Activated CD4-positive, alpha-beta T cell treated with anti-CD3 and anti-CD28 coated beads for 36 hours (primary cell): ENCODE data around the gene KRTAP4-5. TPM values are rescaled to one million over a fixed set of nuclear protein-coding genes. Genes with fewer than 3 reads are reported as not detected.
"Not testable (repeated sequence)": the region's sequence is repeated elsewhere in the genome, so short reads cannot be mapped to it uniquely, and the experiment has no call there.

Source experiments
- ATAC-seq: fragments of 200-7000 bp; cut with Tn5 transposase; one replicate; pipeline ENCODE4 v1.10.0; 2021; ENCODE audit warnings: mild to moderate bottlenecking, moderate library complexity
- CTCF ChIA-PET: fragments of 350-600 bp; sonication (Branson Sonifier 250); formaldehyde crosslinking; loops from one replicate; lab custom pipeline; 2021; ENCODE audit warnings: antibody characterized with exemption; lab: Charles Lee
- POLR2A ChIA-PET: fragments of 350-600 bp; sonication (Branson Sonifier 250); formaldehyde crosslinking; loops from one replicate; lab custom pipeline; 2021; ENCODE audit warnings: antibody characterized with exemption, inconsistent platforms; lab: Charles Lee
- DNase-seq: peaks from one replicate; pipeline ENCODE4 v3.0.0-alpha.2; 2020
- H3K27ac Mint-ChIP-seq: one replicate; pipeline ENCODE4 v1.8.0; 2021; ENCODE audit warnings: mixed read lengths
- H3K27me3 Mint-ChIP-seq: one replicate; pipeline ENCODE4 v1.8.0; 2021; ENCODE audit warnings: mixed read lengths
- H3K36me3 Mint-ChIP-seq: one replicate; pipeline ENCODE4 v1.8.0; 2021; ENCODE audit warnings: low read depth, mixed read lengths
- H3K4me1 Mint-ChIP-seq: one replicate; pipeline ENCODE4 v1.8.0; 2021; ENCODE audit warnings: mixed read lengths
- H3K4me3 Mint-ChIP-seq: one replicate; pipeline ENCODE4 v1.8.0; 2021; ENCODE audit warnings: mild to moderate bottlenecking, moderate library complexity, mixed read lengths
- H3K9me3 Mint-ChIP-seq: one replicate; pipeline ENCODE4 v1.8.0; 2021; ENCODE audit warnings: low read depth, mixed read lengths
- intact Hi-C, 2 experiments: fragments of 100-400 bp; cut with DNase I in 1 of 2; cut with micrococcal nuclease in 1 of 2; formaldehyde crosslinking; loops; one replicate each; pipeline versions ENCODE4 v1.14.2 to v1.15.1; 2022 to 2024; cut with DNase I, micrococcal nuclease
- total RNA-seq, 2 experiments: library from RNA; stranded (reverse); gene quantifications; one replicate each; pipeline ENCODE4 v1.2.3, GENCODE V29; 2021

Gene KRTAP4-5
- total RNA-seq: not detected

DNA sequence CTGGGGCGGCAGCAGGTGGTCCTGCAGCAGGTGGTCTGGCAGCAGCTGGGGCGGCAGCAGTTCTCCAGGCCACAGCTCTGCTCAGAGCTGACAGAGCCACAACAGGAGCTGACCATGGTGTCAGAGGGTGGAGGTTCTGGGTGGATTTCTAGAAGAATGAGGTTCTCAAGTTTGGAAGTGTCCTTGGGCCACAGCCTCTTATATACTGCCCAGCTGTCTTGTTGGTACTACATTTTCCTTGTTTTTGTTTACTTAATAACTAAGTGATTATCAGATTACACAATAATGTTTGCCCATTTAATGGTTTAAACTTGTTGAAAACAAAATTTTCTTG lies at the start of gene KRTAP4-5:
KRTAP4-5 (minus strand) TSS at position 174 of the 334 bp plus-strand sequence; CDS start at position 116, 58 bp downstream.
- CTCF ChIA-PET: interaction anchor here (0.7 kb wide), 1 partner anchor 134 kb away, joined by 3 read pairs; no protein-coding TSS in a partner anchor
- Mint-ChIP-seq H3K27me3 (peaks cover 3% of the 10 kb centered on the region), H3K27ac (no peak within 1 kb of the TSS), H3K9me3 (no peaks in the 10 kb centered on the region), H3K4me1 (no peaks in the 10 kb centered on the region), H3K36me3 (no peaks in the 10 kb centered on the region), H3K4me3 (no peak within 1 kb of the TSS)
- intact Hi-C loops: no loop called here
- no peak for ATAC-seq
- no peak for DNase-seq
- POLR2A ChIA-PET: no interaction called here

DNA sequence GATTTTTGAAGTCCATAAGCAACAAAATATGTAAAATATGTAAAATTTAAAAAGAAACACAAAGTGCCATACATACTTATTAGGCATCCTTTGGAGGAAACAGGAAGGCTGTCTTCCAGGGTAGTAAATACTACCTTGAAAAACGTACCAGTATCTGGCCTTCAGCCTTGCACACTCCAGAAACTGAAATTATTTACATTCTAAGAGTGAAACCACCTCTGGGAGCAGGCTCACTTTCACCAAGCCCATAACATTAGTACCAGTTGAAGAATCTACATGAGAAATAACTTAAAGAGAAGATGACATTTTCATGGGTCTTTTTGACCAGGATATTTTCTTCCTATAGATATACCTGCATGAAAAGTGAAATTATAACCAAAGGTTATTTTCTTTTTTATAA lies 46.4 kb upstream of the KRTAP4-5 start:
- intact Hi-C loops: no loop called here
- H3K4me3 Mint-ChIP-seq: no peak overlapping the region
- no peak for ATAC-seq
- no peaks in the 10 kb centered on the region for H3K4me1 Mint-ChIP-seq
- POLR2A ChIA-PET: no interaction called here
- no peak for DNase-seq
- H3K27me3 Mint-ChIP-seq: no peaks in the 10 kb centered on the region
- H3K27ac Mint-ChIP-seq: no peak overlapping the region
- H3K9me3 Mint-ChIP-seq: peaks cover 8% of the 10 kb centered on the region
- CTCF ChIA-PET: interaction anchor here (1.5 kb wide), 1 partner anchor 14 kb away, joined by 3 read pairs; no protein-coding TSS in a partner anchor
- peaks cover 3% of the 10 kb centered on the region for H3K36me3 Mint-ChIP-seq

DNA sequence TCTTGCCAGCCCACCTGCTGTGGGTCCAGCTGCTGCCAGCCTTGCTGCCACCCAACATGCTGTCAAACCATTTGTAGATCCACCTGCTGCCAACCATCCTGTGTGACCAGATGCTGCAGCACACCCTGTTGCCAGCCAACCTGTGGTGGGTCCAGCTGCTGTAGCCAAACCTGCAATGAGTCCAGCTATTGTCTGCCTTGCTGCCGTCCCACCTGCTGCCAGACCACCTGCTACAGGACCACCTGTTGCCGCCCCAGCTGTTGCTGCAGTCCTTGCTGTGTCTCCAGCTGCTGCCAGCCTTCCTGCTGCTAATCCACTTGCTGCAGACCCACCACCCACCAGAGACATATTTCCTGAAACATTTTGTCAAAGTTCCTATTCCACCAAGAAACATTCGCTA lies 40.7 kb upstream of the KRTAP4-5 start:
- ChIA-PET POLR2A (no interaction called here), CTCF (no interaction called here)
- peaks cover 3% of the 10 kb centered on the region for H3K36me3 Mint-ChIP-seq
- no peak overlapping the region for H3K27ac Mint-ChIP-seq
- peaks cover 3% of the 10 kb centered on the region for H3K9me3 Mint-ChIP-seq
- no peak for ATAC-seq
- peaks cover 4% of the 10 kb centered on the region for H3K27me3 Mint-ChIP-seq
- H3K4me1 Mint-ChIP-seq: no peaks in the 10 kb centered on the region
- H3K4me3 Mint-ChIP-seq: no peak overlapping the region
- intact Hi-C loops: no loop called here
- no peak for DNase-seq

DNA sequence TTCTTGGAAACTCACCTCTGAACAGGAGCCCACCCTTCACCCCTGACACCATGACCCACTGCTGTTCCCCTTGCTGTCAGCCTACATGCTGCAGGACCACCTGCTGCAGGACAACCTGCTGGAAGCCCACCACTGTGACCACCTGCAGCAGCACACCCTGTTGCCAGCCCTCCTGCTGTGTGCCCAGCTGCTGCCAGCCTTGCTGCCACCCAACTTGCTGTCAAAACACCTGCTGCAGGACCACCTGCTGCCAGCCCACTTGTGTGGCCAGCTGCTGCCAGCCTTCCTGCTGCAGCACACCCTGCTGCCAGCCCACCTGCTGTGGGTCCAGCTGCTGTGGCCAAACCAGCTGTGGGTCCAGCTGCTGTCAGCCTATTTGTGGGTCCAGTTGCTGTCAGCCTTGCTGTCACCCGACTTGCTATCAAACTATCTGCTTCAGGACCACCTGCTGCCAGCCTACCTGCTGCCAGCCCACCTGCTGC lies 40.3 kb upstream of the KRTAP4-5 start, which contains the start of gene KRTAP9-1:
KRTAP9-1 (plus strand) TSS at position 51 of the 482 bp plus-strand sequence; CDS start at position 51, 0 bp downstream.
- H3K4me1 Mint-ChIP-seq, intact Hi-C loops, H3K9me3 Mint-ChIP-seq, H3K4me3 Mint-ChIP-seq, ATAC-seq, H3K36me3 Mint-ChIP-seq, CTCF ChIA-PET, H3K27ac Mint-ChIP-seq, DNase-seq, H3K27me3 Mint-ChIP-seq, POLR2A ChIA-PET: not testable (repeated sequence)

DNA sequence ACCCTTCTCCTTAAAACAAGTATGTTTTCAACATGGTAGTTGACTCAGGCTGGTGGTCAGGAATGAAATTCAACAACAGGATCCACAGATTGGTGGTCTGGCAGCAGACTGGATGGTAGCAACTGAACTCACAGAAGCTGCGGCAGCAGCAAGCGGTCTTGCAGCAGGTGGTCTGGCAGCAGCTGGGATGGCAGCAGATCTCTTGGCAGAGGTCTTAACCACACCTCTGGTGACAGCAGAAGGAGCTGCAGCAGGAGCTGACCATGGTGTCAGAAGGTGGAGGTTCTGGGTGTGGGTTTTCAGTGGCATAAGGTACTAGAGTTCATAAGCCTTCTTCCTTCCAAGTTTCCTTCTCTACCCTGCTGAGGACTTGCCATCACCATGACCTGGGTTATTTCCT lies 37.2 kb upstream of the KRTAP4-5 start:
- Mint-ChIP-seq H3K4me1 (no peaks in the 10 kb centered on the region), H3K27me3 (peaks cover 4% of the 10 kb centered on the region), H3K27ac (no peak overlapping the region), H3K9me3 (no peaks in the 10 kb centered on the region), H3K36me3 (no peaks in the 10 kb centered on the region), H3K4me3 (no peak overlapping the region)
- intact Hi-C loops: no loop called here
- ChIA-PET POLR2A (no interaction called here), CTCF (interaction anchor here (0.7 to 1.7 kb wide), 2 partner anchors 8 to 14 kb away, joined by 3 to 4 read pairs; no protein-coding TSS in a partner anchor)
- no peak for DNase-seq
- ATAC-seq: no peak

DNA sequence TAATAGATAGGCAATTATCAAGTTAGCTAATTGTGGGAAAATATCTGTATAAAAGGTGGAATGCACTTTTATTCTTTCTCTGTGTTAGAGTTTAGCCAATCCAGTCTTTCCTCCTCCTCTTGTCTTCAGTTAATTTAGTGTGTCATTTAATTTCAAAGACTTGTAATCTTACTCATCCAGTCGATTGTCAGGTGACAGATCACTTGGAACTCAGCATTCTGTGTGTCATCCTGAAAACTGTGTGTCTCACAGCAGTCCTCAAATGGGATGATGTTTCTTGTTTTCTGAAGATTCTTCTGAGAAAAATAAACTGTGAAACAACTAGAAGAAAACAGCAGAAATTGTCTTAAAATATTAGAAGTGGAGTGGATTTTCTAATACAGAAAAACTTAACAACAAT lies 35.4 kb upstream of the KRTAP4-5 start:
- H3K9me3 Mint-ChIP-seq: no peaks in the 10 kb centered on the region
- no peak overlapping the region for H3K27ac Mint-ChIP-seq
- no peak overlapping the region for H3K4me3 Mint-ChIP-seq
- ATAC-seq: no peak
- H3K4me1 Mint-ChIP-seq: no peaks in the 10 kb centered on the region
- ChIA-PET CTCF (interaction anchor here (0.8 kb wide), 1 partner anchor 420 kb away, joined by 3 read pairs; no protein-coding TSS in a partner anchor), POLR2A (no interaction called here)
- no peaks in the 10 kb centered on the region for H3K36me3 Mint-ChIP-seq
- intact Hi-C loops: no loop called here
- no peak for DNase-seq
- H3K27me3 Mint-ChIP-seq: peaks cover 4% of the 10 kb centered on the region

DNA sequence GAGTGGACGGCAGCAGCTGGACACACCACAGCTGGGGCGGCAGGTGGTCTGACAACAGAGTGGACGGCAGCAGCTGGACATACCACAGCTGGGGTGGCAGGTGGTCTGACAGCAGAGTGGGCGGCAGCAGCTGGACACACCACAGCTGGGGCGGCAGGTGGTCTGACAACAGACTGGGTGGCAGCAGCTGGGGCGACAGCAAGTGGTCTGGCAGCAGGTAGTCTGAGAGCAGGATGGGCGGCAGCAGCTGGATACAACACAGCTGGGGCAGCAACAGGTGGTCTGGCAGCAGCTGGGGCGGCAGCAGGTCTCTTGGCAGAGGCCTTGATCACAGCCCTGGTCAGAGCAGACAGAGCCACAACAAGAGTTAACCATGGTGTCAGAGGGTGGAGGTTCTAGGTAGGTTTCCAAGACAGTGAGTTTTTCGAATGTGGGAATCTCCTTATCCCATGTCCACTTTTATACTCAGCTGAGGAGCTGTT lies 34.9 kb upstream of the KRTAP4-5 start, which contains the start of gene KRTAP4-1:
KRTAP4-1 (minus strand) TSS at position 432 of the 482 bp plus-strand sequence; CDS start at position 375, 57 bp downstream.
- intact Hi-C loops: no loop called here
- ATAC-seq (no peak), DNase-seq (no peak)
- H3K9me3 Mint-ChIP-seq: no peaks in the 10 kb centered on the region
- H3K4me3 Mint-ChIP-seq: no peak within 1 kb of the TSS
- ChIA-PET POLR2A (no interaction called here), CTCF (interaction anchor here (0.8 kb wide), 1 partner anchor 421 kb away, joined by 3 read pairs; no protein-coding TSS in a partner anchor)
- H3K36me3 Mint-ChIP-seq: no peaks in the 10 kb centered on the region
- H3K27ac Mint-ChIP-seq: no peak within 1 kb of the TSS
- peaks cover 4% of the 10 kb centered on the region for H3K27me3 Mint-ChIP-seq
- no peaks in the 10 kb centered on the region for H3K4me1 Mint-ChIP-seq

DNA sequence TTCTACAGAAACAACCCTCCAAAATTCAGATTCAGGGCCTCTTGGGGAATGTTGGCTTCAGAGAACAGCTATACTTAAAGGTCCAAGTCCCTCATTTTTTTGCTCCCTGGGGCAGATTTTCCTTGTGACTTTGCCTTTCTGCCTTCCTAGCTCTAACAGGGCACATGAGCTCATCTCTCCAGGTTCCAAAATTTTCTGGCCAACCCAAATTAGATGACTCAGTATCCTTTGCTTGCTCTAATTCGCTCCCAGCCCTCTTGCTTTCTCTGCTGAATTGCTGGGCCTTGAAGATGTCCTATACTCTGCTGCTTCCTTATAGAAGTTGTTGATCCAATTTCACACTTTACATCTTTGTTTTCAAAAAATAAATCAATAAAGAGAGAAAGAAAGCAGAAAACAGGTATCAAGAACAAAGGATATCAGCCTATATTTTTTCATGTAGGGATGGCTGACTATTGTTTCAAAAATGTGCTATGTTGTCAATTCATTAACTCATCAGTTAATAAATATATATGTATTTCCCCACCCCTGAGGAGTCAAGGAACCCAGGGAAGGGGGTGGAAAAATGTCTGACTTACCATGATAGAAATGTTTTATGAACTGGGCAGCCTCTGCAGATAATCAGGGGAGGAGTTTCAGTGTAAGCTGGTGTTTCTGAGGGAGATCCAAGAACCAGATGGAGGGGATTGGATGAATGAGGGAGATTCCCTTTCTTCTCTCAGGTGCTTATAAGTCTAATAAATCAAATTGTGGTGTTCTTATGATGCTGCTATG lies 29.4 kb upstream of the KRTAP4-5 start:
- no peak for ATAC-seq
- intact Hi-C loops: no loop called here
- no peak for DNase-seq
- Mint-ChIP-seq H3K27me3 (no peaks in the 10 kb centered on the region), H3K9me3 (no peaks in the 10 kb centered on the region), H3K27ac (no peak overlapping the region), H3K36me3 (no peaks in the 10 kb centered on the region), H3K4me1 (no peaks in the 10 kb centered on the region), H3K4me3 (no peak overlapping the region)
- CTCF ChIA-PET: interaction anchor here (0.6 to 0.9 kb wide), 2 partner anchors 8 to 319 kb away, joined by 3 to 4 read pairs; no protein-coding TSS in a partner anchor
- POLR2A ChIA-PET: no interaction called here

DNA sequence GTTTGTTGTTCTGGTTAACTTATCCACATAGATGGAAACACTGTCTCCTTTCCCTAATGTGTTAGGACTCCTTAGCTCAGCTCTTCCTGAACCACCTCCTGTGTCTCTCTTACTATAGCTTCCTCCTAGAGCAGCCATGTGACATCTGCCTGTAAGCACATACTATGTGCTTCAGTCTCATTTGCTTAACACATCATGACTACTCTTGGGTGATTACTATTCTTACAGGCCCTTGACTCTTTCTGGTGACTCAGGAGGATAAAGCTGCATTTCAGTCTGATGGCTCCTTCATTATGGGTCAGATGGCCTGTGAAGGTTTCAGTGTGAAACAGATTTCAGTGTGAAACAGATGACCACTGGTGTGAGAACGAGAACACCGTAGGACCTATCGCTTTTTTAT lies 28.7 kb upstream of the KRTAP4-5 start:
- peaks cover 1% of the 10 kb centered on the region for H3K4me1 Mint-ChIP-seq
- DNase-seq (no peak), ATAC-seq (peak; percentile 78)
- no peaks in the 10 kb centered on the region for H3K9me3 Mint-ChIP-seq
- H3K36me3 Mint-ChIP-seq: no peaks in the 10 kb centered on the region
- no peak overlapping the region for H3K4me3 Mint-ChIP-seq
- ChIA-PET CTCF (interaction anchor here (0.9 kb wide), 1 partner anchor 9 kb away, joined by 4 read pairs; no protein-coding TSS in a partner anchor), POLR2A (no interaction called here)
- no peak overlapping the region for H3K27ac Mint-ChIP-seq
- H3K27me3 Mint-ChIP-seq: no peaks in the 10 kb centered on the region
- intact Hi-C loops: no loop called here

DNA sequence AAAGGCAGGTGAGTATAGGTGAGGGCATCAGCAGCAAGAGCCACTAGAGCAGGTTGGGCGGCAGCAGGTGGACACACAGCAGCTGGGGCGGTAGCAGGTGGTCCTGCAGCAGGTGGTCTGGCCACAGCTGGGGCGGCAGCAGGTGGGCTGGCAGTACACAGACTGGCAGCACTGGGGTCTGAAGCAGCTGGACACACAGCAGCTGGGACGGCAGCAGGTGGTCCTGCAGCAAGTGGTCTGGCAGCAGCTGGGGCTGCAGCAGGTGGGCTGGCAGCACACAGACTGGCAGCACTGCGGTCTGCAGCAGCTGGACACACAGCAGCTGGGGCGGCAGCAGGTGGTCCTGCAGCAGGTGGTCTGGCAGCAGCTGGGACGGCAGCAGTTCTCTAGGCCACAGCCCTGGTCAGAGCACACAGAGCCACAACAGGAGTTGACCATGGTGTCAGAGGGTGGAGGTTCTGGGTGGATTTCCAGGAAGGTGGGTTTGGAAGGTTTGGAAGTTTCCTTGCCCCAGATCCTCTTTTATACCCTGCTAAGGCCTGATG lies 28.2 kb upstream of the KRTAP4-5 start, which contains the start of gene KRTAP4-2:
KRTAP4-2 (minus strand) TSS at position 495 of the 545 bp plus-strand sequence; CDS start at position 438, 57 bp downstream.
- Mint-ChIP-seq H3K4me3 (no peak within 1 kb of the TSS), H3K27ac (no peak within 1 kb of the TSS), H3K4me1 (peaks cover 3% of the 10 kb centered on the region), H3K36me3 (no peaks in the 10 kb centered on the region), H3K27me3 (no peaks in the 10 kb centered on the region), H3K9me3 (no peaks in the 10 kb centered on the region)
- POLR2A ChIA-PET: no interaction called here
- no peak for DNase-seq
- ATAC-seq: no peak
- intact Hi-C loops: no loop called here
- CTCF ChIA-PET: interaction anchor here (1.0 kb wide), 1 partner anchor 23 kb away, joined by 3 read pairs; no protein-coding TSS in a partner anchor

DNA sequence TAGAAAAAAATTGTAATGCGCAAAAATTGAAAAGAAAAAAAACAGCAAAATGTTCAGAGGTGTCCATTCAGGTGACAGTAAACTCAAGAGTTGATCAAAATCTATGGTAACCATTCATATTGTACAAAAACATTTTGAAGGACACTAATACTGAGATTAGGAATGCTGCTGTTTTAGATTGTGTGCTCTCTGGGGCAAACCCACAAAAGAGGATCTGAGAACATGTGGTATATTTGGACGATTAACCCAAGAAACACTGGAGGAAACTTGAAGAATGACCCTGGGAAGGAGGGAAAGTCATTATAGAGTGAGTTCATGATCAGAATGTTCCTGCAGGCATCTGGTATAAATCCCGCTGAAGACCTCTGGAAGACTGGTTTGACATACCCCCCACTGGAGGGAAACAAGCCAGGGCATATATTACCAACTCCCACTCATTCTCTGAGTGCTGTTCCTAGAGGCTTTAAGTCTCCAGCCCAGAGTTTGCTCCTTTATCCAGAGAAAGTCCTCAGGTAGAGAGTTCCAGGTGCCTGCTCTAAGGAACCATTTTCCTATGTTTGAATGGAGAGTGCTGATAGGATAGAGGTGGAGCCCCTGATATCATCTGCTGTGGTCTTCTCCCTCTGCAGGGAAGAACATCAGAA lies 27.2 kb upstream of the KRTAP4-5 start:
- Mint-ChIP-seq H3K36me3 (no peaks in the 10 kb centered on the region), H3K4me1 (peaks cover 3% of the 10 kb centered on the region), H3K27ac (no peak overlapping the region), H3K27me3 (no peaks in the 10 kb centered on the region), H3K9me3 (no peaks in the 10 kb centered on the region), H3K4me3 (no peak overlapping the region)
- ChIA-PET POLR2A (no interaction called here), CTCF (interaction anchor here (0.7 to 1.0 kb wide), 2 partner anchors 8 to 22 kb away, joined by 3 read pairs; no protein-coding TSS in a partner anchor)
- intact Hi-C loops: no loop called here
- DNase-seq (no peak), ATAC-seq (no peak)
